Activated CD4-positive, alpha-beta T cell treated with anti-CD3 and anti-CD28 coated beads for 48 hours (primary cell): Measurements from ENCODE around the gene FCHSD2.
"Not testable (repeated sequence)": the region's sequence is repeated elsewhere in the genome, so short reads cannot be mapped to it uniquely, and the experiment has no call there.

Experiments used
- DNase-seq: peaks from one replicate; pipeline ENCODE4 v3.0.0-alpha.2; 2020

The FCHSD2 gene

GRCh38 chr11:73116636-73117035, 25.5 kb downstream of the FCHSD2 start:
- DNase-seq = no peak

GRCh38 chr11:73114835-73115220, 27.3 kb downstream of the FCHSD2 start:
- no peak for DNase-seq

- DNase-seq = no peak
Measured at GRCh38 chr11:73114110-73114834, 27.8 kb downstream of the FCHSD2 start.

- no peak for DNase-seq
Measured at GRCh38 chr11:73113426-73113825, 28.7 kb downstream of the FCHSD2 start.

- no peak for DNase-seq
Measured at GRCh38 chr11:73107597-73107996, 34.5 kb downstream of the FCHSD2 start.

GRCh38 chr11:73106347-73106746, 35.8 kb downstream of the FCHSD2 start:
- no peak for DNase-seq

GRCh38 chr11:73100578-73100977, 41.5 kb downstream of the FCHSD2 start:
- no peak for DNase-seq

- no peak for DNase-seq
Measured at GRCh38 chr11:73099512-73100266, 42.4 kb downstream of the FCHSD2 start.

- no peak for DNase-seq
Measured at GRCh38 chr11:73095613-73096012, 46.5 kb downstream of the FCHSD2 start.

- DNase-seq = no peak
Measured at GRCh38 chr11:73091521-73092305, 50.4 kb downstream of the FCHSD2 start.

- no peak for DNase-seq
Measured at GRCh38 chr11:73087730-73088129, 54.4 kb downstream of the FCHSD2 start.

- DNase-seq = no peak
Measured at GRCh38 chr11:73085189-73085875, 56.8 kb downstream of the FCHSD2 start.

GRCh38 chr11:73078631-73079030, 63.5 kb downstream of the FCHSD2 start:
- DNase-seq = no peak

GRCh38 chr11:73077454-73077853, 64.7 kb downstream of the FCHSD2 start:
- no peak for DNase-seq

GRCh38 chr11:73074319-73074718, 67.8 kb downstream of the FCHSD2 start:
- no peak for DNase-seq

GRCh38 chr11:73072935-73073481, 69.1 kb downstream of the FCHSD2 start:
- DNase-seq = no peak

GRCh38 chr11:73070653-73071052, 71.5 kb downstream of the FCHSD2 start:
- no peak for DNase-seq

GRCh38 chr11:73061857-73062424, 80.2 kb downstream of the FCHSD2 start:
- DNase-seq = not testable (repeated sequence)

GRCh38 chr11:73061434-73061833, 80.7 kb downstream of the FCHSD2 start:
- DNase-seq = not testable (repeated sequence)

GRCh38 chr11:73059915-73060314, 82.2 kb downstream of the FCHSD2 start:
- DNase-seq = no peak

GRCh38 chr11:73058989-73059674, 83.0 kb downstream of the FCHSD2 start:
- no peak for DNase-seq
